ENCODE results near the gene COQ4. TPM values are rescaled to one million over a fixed set of nuclear protein-coding genes. Genes with fewer than 3 reads are reported as not detected.
A peak's percentile ranks its signal among the peaks of the same experiment; 100 is the strongest.
"Not testable (repeated sequence)": the region's sequence is repeated elsewhere in the genome, so short reads cannot be mapped to it uniquely, and the experiment has no call there.

The COQ4 gene
- 28.3 and 40.1 TPM in 2 replicates for total RNA-seq (2014; rRNA removed; shearing (Covaris generic); ENCODE audit: low replicate concordance)

DNA sequence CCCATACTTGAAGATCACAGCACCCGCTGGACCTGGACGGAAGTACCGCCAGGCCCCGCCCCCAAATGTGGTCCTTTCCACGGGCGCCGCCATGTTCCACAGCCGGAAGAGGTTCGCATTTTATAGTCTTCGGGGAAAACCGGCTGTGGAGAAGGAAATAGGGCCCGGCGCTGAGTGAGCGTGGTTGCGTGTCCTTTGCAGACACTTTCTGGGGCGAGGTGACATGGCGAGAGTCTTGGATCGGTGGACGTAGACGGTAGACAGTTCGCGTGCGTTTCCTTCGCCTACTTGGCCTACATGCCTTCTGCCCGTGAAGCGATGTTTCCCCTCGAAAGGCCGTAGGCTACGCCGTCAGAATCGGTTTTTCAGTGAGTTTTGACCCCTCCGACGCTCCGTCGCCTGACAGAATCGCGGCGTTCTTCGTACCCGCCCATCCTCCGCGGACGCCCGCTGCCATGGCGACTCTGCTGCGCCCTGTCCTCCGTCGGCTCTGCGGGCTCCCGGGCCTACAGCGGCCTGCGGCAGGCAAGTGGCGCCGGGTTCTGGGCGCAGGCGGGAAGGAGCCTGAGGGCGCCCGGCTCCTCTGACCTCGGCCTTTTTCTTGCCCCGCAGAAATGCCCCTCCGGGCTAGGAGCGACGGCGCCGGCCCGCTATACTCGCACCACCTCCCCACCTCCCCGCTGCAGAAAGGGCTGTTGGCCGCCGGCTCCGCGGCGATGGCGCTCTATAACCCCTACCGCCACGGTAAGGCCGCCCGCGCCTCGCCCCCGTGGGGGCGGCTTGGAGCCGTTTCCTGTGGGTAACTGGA, at the start of gene COQ4, which contains the start of gene TRUB2:
Gene COQ4 (plus strand): TSS at position 436 of the 808 bp plus-strand sequence. CDS start 20 bp downstream, at position 456.
Gene TRUB2 (minus strand): TSS at position 44 of the 808 bp plus-strand sequence. CDS start 39 bp downstream, at position 5.
- Histone ChIP-seq H3K36me3 (ENCODE audit: insufficient read depth, low read length) (peaks cover 2% of the 10 kb centered on the region; the same call in 1 of the 2 replicates), H3K9ac (ENCODE audit: low read length) (peak within 1 kb of the TSS; percentile 88), H3K4me2 (ENCODE audit: low read depth, low read length, poor library complexity, severe bottlenecking) (peak within 1 kb of the TSS; percentile 92), H3K9me2 (replicated peaks; ENCODE audit: insufficient read depth, low read length) (no peaks in the 10 kb centered on the region), H4K20me1 (ENCODE audit: insufficient read depth, low read depth, low read length) (no peaks in the 10 kb centered on the region), H3K27ac (ENCODE audit: low read length) (peak within 1 kb of the TSS; percentile 85), H3K27me3 (ENCODE audit: low read length) (no peaks in the 10 kb centered on the region), H3K4me3 (ENCODE audit: low read length) (peak within 1 kb of the TSS; percentile 85), H2AFZ (ENCODE audit: low read length) (peak within 1 kb of the TSS; percentile 94), H3K9me3 (ENCODE audit: low read length) (no peaks in the 10 kb centered on the region), H3K4me1 (ENCODE audit: low read length) (peaks cover 21% of the 10 kb centered on the region), H3K79me2 (ENCODE audit: low read length) (peaks cover 43% of the 10 kb centered on the region)
- peak; percentile 98 for DNase-seq

GRCh38 chr9:128274245-128274644, 48.4 kb upstream of the COQ4 start:
- peak overlapping the region; percentile 91 for H3K4me2 ChIP-seq (ENCODE audit: low read depth, low read length, poor library complexity, severe bottlenecking)
- H3K4me3 ChIP-seq (ENCODE audit: low read length) = peak overlapping the region; percentile 93; the same call in 1 of the 2 replicates
- peaks cover 24% of the 10 kb centered on the region for H3K4me1 ChIP-seq (ENCODE audit: low read length)
- H3K9me3 ChIP-seq (ENCODE audit: low read length) = no peaks in the 10 kb centered on the region
- DNase-seq = no peak
- peaks cover 3% of the 10 kb centered on the region; the same call in 1 of the 2 replicates for H3K36me3 ChIP-seq (ENCODE audit: insufficient read depth, low read length)
- no peak overlapping the region for H3K27ac ChIP-seq (ENCODE audit: low read length)
- H2AFZ ChIP-seq (ENCODE audit: low read length) = no peak overlapping the region
- H3K9ac ChIP-seq (ENCODE audit: low read length) = peak overlapping the region; percentile 97
- H4K20me1 ChIP-seq (ENCODE audit: insufficient read depth, low read depth, low read length) = no peaks in the 10 kb centered on the region
- H3K79me2 ChIP-seq (ENCODE audit: low read length) = peaks cover 30% of the 10 kb centered on the region
- H3K9me2 ChIP-seq (replicated peaks; ENCODE audit: insufficient read depth, low read length) = no peaks in the 10 kb centered on the region
- no peaks in the 10 kb centered on the region for H3K27me3 ChIP-seq (ENCODE audit: low read length)

DNA sequence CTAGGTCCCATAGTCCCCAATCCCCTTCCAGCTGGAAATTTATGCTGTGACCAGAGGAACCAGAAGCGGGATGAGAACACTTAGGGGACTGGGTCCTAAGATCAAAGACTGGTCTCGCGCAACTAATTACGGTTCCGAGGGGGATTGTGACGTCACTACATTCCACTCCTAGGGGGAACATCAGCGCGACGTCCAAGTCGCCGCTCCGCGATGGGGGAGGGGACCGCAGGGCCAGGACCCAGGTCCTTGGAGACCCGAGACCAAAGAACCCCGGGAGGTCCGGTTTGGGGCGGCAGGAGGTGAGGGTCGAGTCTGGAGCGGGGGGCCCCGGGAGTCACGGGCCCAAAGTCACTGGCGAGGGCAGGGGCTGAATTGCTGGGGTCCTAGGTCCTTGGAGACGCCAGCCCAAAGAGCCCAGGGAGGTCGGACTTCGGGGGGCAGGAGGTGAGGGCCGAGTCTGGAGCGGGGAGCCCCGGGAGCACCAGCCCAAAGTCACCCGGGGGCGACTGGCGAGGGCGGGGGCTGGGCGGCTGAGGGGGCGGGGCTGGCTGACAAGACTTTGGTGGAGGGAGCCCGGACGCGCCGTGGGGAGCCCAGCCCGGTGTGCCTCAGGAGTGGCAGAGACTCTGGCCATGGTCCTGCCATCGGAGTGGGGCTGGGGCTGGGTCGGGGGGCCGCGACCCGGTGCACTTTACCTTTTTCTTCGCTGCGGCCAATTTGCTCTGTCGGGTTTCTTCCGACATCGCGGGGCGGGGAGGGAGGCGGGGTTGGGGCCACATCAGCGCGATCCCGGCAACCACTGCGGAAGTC, 47.2 kb upstream of the COQ4 start, which contains the start of gene GOLGA2:
Gene GOLGA2 (minus strand): TSS at position 810 of the 810 bp plus-strand sequence. CDS start 31 bp downstream, at position 779.
- Histone ChIP-seq H3K27me3 (ENCODE audit: low read length) (no peaks in the 10 kb centered on the region), H3K4me3 (ENCODE audit: low read length) (peak within 1 kb of the TSS; percentile 93), H3K36me3 (ENCODE audit: insufficient read depth, low read length) (peaks cover 2% of the 10 kb centered on the region; the same call in 1 of the 2 replicates), H3K4me1 (ENCODE audit: low read length) (peaks cover 24% of the 10 kb centered on the region), H4K20me1 (ENCODE audit: insufficient read depth, low read depth, low read length) (no peaks in the 10 kb centered on the region), H3K4me2 (ENCODE audit: low read depth, low read length, poor library complexity, severe bottlenecking) (peak within 1 kb of the TSS; percentile 95), H3K27ac (ENCODE audit: low read length) (peak within 1 kb of the TSS; percentile 66; the same call in 1 of the 2 replicates), H3K9ac (ENCODE audit: low read length) (peak within 1 kb of the TSS; percentile 97), H3K79me2 (ENCODE audit: low read length) (peaks cover 30% of the 10 kb centered on the region), H2AFZ (ENCODE audit: low read length) (peak within 1 kb of the TSS; percentile 44; the same call in 1 of the 2 replicates), H3K9me2 (replicated peaks; ENCODE audit: insufficient read depth, low read length) (no peaks in the 10 kb centered on the region), H3K9me3 (ENCODE audit: low read length) (no peaks in the 10 kb centered on the region)
- peak; percentile 63 for DNase-seq

DNA sequence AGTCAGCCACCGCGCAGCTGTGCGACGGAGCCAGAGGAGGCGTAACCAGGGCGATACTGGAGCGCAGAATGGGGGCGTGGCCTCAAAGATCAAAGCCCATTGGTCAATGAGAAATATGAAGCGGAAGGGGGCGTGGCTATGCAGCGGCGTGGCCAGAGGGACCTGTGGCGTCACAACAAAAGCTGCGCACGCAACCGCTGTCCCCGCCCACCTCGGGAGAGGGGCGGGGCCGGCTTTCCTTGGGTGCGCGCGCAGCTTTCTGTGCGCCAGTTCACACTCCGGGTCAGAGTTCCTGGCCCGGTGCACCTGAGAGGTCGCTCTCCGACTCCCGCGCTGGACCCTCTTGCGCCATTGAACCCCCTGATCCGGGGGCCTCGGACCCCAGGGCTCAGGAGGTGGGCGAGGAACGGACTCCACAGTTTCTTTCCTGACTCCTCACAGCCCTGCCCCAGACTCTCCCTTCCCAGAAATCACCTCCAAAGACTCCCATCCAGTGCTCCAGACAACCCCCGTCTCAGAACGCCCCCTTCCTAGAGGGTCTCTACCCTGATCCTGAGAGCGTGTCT, 46.5 kb upstream of the COQ4 start, which contains the start of gene SWI5:
Gene SWI5 (plus strand): TSS at position 269 of the 566 bp plus-strand sequence.
- Histone ChIP-seq H3K4me1 (ENCODE audit: low read length) (peaks cover 24% of the 10 kb centered on the region), H3K9ac (ENCODE audit: low read length) (peak within 1 kb of the TSS; percentile 97), H2AFZ (ENCODE audit: low read length) (peak within 1 kb of the TSS; percentile 44; the same call in 1 of the 2 replicates), H3K9me3 (ENCODE audit: low read length) (no peaks in the 10 kb centered on the region), H3K9me2 (replicated peaks; ENCODE audit: insufficient read depth, low read length) (no peaks in the 10 kb centered on the region), H3K27ac (ENCODE audit: low read length) (peak within 1 kb of the TSS; percentile 66; the same call in 1 of the 2 replicates), H3K79me2 (ENCODE audit: low read length) (peaks cover 30% of the 10 kb centered on the region), H3K27me3 (ENCODE audit: low read length) (no peaks in the 10 kb centered on the region), H3K4me2 (ENCODE audit: low read depth, low read length, poor library complexity, severe bottlenecking) (peak within 1 kb of the TSS; percentile 95), H3K36me3 (ENCODE audit: insufficient read depth, low read length) (no peaks in the 10 kb centered on the region), H4K20me1 (ENCODE audit: insufficient read depth, low read depth, low read length) (no peaks in the 10 kb centered on the region), H3K4me3 (ENCODE audit: low read length) (peak within 1 kb of the TSS; percentile 93)
- peak; percentile 100 for DNase-seq

- Histone ChIP-seq H3K27me3 (ENCODE audit: low read length) (no peaks in the 10 kb centered on the region), H3K9ac (ENCODE audit: low read length) (peak overlapping the region; percentile 95), H4K20me1 (ENCODE audit: insufficient read depth, low read depth, low read length) (no peaks in the 10 kb centered on the region), H3K36me3 (ENCODE audit: insufficient read depth, low read length) (no peaks in the 10 kb centered on the region), H3K27ac (ENCODE audit: low read length) (0 out of 2 replicates have a peak overlapping the region, but pooled peaks have one; percentile 30), H3K4me2 (ENCODE audit: low read depth, low read length, poor library complexity, severe bottlenecking) (peak overlapping the region; percentile 95), H3K4me1 (ENCODE audit: low read length) (peaks cover 24% of the 10 kb centered on the region), H2AFZ (ENCODE audit: low read length) (peak overlapping the region; percentile 44; the same call in 1 of the 2 replicates), H3K9me2 (replicated peaks; ENCODE audit: insufficient read depth, low read length) (no peaks in the 10 kb centered on the region), H3K4me3 (ENCODE audit: low read length) (peak overlapping the region; percentile 91), H3K79me2 (ENCODE audit: low read length) (peaks cover 30% of the 10 kb centered on the region), H3K9me3 (ENCODE audit: low read length) (no peaks in the 10 kb centered on the region)
- DNase-seq = no peak
Observed at GRCh38 chr9:128276574-128277270, 45.9 kb upstream of the COQ4 start.

DNA sequence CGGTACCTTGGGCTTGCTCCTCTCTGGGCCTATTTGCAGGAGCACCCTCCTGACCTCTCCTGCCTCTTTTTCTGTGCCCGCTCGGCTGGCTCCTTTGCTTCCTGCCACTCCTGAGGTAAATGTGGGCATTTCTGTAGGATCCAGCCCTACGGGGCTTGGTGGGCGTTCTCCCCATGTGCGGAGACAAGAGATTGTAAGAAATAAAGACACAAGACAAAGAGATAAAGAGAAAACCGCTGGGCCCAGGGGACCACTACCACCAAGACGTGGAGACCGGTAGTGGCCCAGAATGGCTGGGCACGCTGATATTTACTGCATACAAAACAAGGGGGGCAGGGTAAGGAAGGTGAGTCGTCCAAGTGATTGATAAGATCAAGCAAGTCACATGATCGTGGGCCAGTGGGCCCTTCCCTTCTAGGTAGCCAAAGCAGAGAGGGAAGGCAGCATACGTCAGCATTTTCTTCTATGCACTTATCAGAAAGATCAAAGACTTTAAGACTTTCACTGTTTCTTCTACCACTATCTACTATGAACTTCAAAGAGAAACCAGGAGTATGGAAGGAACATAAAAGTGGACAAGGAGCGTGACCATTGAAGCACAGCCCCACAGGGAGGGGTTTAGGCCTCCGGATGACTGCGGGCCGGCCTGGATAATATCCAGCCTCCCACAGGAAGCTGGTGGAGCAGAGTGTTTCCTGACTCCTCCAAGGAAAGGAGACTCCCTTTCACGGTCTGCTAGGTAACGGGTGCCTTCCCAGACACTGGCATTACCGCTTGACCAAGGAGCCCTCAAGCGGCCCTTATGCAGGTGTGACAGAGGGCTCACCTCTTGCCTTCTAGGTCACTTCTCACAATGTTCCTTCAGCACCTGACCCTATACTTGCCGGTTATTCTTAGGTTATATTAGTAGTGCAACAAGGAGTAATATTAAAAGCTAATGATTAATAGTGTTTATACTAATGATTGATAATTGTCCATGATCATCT, 43.3 kb upstream of the COQ4 start:
- H3K4me2 ChIP-seq (ENCODE audit: low read depth, low read length, poor library complexity, severe bottlenecking) = not testable (repeated sequence)

More for the DNA sequence above, 43.3 kb upstream of the COQ4 start:
- H3K27me3 ChIP-seq (ENCODE audit: low read length); H3K4me3 ChIP-seq (ENCODE audit: low read length); H4K20me1 ChIP-seq (ENCODE audit: insufficient read depth, low read depth, low read length); H2AFZ ChIP-seq (ENCODE audit: low read length); DNase-seq; H3K9ac ChIP-seq (ENCODE audit: low read length); H3K36me3 ChIP-seq (ENCODE audit: insufficient read depth, low read length); H3K9me3 ChIP-seq (ENCODE audit: low read length); H3K27ac ChIP-seq (ENCODE audit: low read length); H3K9me2 ChIP-seq (replicated peaks; ENCODE audit: insufficient read depth, low read length): not testable (repeated sequence)
- Histone ChIP-seq H3K4me1 (ENCODE audit: low read length) (peaks cover 19% of the 10 kb centered on the region), H3K79me2 (ENCODE audit: low read length) (peaks cover 21% of the 10 kb centered on the region)

All from Karpas-422 (cell line).